GM21528 (cell line): Measurements from ENCODE around the gene RXYLT1.

Source experiments
- ATAC-seq: cut with Tn5 transposase; IDR thresholded peaks from one replicate; pipeline ENCODE4 v1.9.1; 2021; ENCODE audit warnings: mild to moderate bottlenecking, moderate library complexity; ENCODE audit not compliant: unreplicated experiment, low FRiP score

The RXYLT1 gene

DNA sequence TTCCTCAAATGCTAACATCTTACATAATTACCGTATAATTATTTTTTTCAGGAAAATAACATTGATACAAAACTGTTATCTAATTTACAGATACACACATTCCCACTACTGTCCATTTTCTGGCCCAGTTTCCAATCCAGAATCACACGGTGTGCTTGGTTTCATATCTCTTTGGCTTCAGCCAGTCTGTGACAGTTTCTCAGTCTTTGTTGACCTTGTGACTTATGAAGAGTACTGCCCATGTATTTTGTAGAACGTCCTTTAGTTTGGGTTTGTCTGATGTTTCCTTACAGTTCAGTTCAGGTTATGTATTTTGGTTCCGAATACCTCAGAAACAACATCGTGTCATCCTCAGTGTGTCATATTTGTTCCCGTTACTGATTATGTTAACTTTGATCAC, 16.2 kb downstream of the RXYLT1 start:
- no peak for ATAC-seq

DNA sequence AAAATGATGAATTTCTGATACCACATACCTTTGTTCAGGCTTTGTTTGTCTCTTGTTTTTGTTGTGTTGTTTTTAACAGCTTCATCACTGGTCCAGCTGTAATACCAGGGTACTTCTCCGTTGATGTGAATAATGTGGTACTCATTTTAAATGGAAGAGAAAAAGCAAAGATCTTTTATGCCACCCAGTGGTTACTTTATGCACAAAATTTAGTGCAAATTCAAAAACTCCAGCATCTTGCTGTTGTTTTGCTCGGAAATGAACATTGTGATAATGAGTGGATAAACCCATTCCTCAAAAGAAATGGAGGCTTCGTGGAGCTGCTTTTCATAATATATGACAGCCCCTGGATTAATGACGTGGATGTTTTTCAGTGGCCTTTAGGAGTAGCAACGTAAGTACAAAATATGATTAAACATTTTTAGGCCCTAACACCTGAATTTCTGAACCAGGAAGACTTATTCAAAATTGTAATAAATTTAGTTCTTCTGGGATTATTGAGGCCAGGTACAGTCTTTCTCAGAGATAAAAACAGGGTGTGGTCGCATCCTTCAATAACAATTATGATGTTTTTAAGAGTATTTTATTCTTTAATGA, 22.4 kb downstream of the RXYLT1 start:
- no peak for ATAC-seq

DNA sequence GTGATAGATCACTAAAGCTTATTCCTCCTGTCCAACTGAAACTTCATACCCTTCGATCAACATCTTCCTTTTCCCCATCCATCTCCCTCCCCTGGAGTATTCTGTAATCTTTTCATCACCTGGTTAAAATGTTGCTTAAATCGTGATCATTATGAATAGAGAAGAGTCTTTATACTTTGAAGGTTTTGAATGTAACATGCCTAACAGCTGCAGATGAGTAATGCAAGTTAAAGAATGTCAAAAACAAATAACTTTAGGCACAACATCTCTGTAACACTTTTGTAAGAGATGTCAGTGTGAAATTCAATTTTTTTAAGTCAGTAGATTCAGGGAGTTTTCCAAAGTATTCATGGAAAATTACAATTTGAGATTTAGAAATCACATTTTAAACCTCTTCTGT, 25.0 kb downstream of the RXYLT1 start:
- ATAC-seq = no peak

DNA sequence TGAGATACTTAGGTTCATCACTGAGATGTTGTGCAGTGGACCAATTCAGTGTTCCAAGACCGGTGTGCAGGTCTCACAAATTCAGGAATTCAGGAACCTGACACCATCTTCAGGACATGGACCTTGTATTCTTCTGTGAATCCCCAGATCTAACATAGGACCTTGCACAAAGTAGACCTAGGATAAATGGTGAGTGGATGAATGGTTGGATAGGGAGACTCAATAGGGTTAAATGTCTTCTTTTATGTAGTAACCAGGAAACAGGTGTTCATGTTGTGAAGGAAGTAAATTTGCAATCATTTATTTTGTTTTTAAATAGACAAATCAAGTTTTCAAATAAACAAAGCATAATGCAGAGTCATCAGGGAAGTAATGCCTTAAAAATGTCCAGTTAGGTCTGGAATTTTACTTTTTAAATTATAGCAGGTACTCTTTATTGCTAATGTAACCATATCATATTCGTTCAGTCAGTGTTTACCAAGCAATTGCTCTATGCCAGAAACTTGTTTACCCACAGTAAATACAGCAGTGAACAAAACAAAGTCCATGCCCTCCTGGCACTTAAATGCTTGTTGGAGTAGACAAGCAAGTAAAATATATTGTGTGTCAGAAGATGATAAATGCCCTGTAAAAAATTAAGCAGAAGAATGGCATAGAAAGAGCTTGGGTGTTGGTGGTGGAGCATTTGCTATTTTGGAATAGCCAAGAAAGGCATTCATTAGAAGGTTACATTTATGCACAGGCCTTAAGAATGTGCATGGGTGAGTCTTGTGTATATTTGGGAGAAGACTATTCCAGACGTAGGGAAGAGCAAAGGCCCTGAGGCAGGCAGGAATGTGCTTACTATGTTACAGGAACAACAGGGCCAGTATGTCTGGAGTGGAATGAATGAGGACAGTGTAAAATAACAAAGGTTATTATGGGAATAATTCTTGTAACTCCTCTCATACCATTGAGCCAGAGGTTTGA, 26.3 kb downstream of the RXYLT1 start:
- ATAC-seq = no peak

DNA sequence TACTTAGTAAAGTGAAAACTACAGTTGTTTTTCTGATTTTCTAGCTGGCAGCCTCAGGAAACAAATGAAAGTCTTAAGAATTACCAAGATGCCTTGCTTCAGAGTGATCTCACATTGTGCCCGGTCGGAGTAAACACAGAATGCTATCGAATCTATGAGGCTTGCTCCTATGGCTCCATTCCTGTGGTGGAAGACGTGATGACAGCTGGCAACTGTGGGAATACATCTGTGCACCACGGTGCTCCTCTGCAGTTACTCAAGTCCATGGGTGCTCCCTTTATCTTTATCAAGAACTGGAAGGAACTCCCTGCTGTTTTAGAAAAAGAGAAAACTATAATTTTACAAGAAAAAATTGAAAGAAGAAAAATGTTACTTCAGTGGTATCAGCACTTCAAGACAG, 28.9 kb downstream of the RXYLT1 start:
- no peak for ATAC-seq

DNA sequence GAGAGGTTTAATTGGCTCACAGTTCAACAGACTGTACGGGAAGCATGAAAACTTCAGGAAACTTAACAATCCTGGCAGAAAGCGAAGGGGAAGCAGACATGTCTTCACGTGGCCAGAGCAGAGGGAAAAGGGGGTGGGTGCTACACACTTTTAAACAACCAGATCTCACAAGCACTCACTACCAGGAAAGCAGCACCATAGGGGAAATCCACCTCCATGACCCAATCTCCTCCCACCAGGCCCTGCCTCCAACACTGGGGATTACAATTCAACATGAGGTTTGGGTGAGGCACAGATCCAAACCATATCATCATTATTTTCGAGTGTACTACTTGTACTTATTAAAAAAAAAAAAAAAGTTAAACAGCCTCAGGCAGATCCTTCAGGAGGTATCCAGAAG, 29.9 kb downstream of the RXYLT1 start:
- ATAC-seq = no peak

DNA sequence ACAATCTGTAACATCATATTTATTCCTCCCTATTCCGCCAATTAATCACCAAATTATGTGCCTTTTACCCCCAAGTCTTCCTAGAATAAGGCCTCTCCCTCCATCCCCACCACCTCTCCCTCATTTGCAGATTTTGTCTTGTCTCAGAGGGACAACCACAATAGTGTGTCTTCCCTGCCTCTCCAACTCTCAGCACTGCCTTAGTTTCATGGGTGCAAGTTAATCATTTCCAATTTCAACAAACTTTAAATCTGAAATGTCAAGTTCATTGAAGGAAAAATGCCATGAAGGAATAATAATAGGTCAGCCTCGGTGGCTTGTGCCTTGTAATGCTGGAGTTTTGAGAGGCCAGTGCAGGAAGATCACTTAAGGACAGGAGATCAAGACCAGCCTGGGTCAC, 31.6 kb downstream of the RXYLT1 start:
- ATAC-seq = no peak

DNA sequence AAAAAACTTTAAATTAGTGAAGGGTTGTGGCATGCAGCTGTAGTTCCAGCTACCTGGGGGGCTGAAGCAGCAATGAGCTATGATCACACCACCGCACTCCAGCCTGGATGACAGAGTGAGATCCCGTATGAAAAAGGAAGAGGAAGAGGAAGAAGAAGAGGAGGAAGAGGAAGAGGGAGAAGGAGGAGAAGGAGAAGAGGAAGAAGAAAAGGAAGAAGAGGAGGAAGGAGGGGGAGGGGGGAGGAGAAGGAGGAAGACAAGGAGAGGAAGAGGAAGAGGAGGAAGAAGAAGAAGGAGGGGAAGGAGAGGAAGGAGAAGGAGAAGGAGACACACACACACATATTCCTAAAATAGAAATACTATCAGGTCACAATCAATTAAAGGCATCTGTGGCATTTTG, 32.0 kb downstream of the RXYLT1 start:
- ATAC-seq = no peak

DNA sequence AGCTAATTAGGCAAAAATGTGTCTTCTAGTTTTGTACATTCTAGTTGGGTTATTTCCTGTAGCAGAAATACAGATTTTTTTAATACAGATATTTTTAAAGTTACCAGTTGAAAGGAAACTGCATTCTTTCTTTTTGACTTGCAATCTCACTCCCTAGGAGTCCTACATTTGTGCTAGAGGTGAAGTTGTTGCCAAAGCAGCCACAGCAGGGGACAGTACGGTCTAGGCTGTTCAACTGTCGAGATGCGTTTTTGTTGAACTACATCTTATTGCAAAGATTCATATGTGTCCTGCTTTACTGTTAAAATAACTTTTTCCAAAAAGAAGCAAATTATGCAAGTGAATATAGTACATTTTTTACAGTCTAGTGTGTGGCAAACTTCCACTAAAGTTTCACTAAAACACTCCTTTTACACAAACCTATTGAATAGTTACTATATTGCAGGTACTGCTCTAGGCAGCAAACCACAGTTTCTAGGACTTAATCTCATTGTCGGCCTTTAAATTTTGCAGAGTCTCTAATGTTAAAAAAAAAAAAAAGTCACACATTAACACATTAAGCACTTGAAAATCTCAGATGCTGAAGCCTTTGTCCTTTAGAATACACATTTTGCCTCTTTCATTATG, 34.5 kb downstream of the RXYLT1 start:
- ATAC-seq = peak; percentile 49

DNA sequence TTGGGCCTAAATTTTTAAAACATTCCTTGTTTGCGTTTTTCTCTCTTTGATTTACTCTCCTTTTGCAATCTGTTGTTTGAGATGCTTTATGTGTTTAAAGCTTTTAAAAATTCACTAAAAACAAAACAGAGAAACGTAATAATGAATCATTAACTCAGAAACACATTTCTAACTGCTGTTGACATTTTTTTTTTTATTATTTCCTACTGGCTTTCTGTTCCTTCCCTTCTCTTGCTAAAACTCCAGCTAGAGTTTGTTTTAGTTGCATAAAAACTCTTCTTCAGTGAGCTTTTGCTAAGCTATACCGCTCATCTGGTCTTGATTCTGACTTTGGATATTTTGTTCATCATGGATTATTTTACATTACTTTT, 35.8 kb downstream of the RXYLT1 start:
- ATAC-seq = no peak

DNA sequence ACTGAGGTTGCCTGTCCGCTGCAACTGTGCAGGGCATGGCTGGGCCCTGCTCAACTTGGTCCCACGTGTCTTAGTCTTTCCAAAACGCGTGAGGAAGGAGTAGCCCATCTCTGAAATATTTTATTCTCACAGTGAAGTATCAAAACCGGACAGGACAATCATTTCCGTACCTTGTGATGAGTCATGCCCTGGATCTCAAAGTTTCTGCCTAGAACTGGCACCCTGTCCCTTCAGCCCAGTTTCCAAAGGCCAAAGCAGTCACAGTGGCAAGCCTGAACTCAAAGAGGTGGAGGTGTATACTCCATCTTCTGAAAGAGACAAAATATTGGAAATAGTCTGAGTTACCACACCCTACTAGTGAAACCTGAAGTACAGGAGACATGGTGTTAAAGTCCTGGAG, 36.3 kb downstream of the RXYLT1 start:
- no peak for ATAC-seq

DNA sequence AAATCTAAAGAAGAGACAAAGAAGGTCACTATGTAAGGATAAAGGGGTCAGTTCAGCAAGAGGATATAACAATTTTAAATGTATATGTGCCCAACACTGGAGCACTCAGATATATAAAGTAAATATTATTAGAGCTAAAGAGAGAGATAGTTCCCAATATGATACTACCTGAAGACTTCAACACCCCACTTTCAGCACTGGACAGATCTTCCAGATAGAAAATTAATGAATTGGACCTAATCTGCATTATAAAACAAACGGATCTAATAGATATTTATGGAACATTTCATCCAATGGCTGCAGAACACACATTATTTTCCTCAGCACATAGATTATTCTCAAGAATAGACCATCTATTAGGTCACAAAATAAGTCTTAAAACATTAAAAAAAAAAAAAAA, 40.7 kb downstream of the RXYLT1 start:
- no peak for ATAC-seq

DNA sequence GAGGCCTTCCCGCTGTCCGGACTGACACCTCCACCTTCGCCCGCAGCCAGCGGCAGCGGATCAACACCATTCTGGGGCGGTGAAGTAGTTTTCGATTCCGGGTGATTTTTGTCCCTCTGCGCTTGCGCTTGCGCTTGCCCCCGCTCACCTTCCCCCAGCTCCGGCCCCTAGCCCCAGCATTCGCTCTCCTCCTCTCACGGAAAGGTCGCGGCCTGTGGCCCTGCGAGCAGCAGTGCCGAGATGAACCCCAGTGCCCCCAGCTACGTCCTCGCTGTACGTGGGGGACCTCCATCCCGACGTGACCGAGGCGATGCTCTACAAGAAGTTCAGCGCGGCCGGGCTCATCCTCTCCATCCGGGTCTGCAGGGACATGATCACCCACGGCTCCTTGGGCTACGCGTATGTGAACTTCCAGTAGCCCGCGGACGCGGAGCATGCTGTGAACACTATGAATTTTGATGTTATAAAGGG, 42.1 kb downstream of the RXYLT1 start:
- no peak for ATAC-seq

DNA sequence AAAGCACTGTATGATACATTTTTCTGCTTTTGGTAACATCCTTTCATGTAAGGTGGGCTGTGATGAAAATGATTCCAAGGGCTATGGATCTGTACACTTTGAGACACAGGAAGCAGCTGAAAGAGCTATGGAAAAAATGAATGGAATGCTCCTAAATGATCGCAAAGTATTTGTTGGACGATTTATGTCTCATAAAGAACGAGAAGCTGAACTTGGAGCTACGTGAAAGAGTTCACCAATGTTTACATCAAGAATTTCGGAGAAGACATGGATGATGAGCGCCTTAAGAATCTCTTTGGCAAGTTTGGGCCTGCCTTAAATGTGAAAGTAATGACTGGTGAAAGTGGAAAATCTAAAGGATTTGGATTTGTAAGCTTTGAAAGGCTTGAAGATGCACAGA, 42.6 kb downstream of the RXYLT1 start:
- no peak for ATAC-seq

DNA sequence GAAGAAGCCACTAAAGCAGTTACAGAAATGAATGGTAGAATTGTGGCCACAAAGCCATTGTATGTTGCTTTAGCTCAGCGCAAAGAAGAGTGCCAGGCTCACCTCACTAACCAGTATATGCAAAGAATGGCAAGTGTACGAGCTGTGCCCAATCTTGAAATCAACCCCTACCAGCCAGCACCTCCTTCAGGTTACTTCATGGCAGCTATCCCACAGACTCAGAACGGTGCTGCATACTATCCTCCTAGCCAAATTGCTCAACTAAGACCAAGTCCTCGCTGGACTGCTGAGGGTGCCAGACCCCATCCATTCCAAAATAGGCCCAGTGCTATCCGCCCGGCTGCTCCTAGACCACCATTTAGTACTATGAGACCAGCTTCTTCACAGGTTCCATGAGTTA, 43.3 kb downstream of the RXYLT1 start:
- ATAC-seq = no peak

DNA sequence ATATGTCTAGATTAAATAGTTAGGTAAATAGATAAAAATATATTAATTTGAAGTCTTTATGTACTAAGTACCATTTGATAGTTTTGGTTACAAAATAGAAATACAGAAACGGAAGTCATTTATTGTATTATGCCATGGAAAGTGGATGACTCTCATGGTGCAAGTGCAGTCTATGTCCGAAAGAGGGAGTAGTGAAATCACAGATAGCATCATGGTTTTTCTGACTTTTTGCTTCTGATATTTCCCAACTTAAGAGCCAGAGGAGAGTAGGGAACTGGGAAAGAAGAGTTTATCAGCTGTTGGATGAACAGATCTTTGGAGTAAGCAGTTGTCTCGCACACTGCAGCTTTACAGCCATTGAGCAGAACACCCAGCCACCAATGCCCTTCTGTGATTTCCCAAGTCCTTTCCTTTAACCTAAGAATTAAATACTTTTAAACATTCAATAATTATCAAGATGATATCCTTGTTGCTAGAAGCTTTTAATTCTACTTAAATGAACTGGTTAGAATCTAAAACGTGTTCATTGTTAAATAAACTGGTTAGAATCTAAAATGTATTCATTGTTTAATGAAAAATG, 46.4 kb downstream of the RXYLT1 start:
- ATAC-seq = peak; percentile 81

DNA sequence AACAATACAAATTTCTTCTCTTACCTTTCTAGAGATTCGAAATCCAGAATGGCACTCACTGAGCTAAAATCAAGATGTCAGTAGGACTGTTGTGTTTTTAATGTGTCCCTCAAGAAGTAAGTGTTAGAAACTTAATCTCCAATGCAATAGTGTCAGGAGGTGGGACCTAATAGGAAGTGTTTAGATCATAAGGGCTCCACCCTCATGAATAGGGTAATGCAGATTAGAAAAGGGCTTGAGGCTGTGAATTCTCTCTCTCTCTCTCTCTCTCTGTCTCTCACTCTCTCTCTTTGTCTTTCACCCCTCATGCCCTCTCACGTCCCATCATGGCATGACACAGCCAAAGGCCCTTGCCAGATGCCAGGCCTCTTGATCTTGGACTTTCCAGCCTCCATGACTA, 49.2 kb downstream of the RXYLT1 start:
- ATAC-seq = no peak

DNA sequence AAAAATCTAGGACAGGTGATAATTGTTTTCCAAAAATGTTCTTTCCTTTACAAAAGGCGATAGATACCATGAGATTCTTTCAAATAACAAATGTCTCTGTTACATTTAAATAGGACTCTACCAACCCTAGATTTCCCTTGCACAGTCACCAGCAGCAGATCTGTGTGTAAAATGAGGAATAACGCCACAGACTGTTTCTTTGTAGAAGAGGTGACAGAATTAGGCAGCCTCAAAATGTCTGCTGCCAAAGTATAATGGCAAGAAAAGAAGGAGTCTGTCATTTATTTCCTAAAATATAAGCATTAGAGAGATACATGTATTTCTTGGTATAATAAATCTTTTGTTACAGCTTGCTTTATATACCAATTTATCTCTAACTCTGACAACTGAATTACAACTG, 56.3 kb downstream of the RXYLT1 start:
- no peak for ATAC-seq

DNA sequence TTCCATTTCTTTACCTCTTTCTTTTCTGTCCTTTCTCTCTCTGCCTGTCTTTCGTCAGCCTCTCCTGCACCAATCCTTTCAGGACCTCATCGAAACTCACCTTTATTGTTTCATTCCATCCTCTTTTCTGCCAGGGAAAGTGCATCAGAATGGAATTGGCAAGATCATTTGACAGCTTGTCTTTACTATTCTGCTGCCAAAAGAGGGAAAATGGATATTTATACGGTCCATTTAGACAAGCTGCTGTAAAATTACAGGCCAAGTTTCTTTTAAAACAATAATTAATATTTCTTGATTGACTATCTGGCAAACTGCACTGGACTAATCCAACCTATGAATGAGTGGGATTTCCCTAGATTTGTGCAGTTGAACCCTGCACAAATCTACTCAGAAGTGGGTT, 57.2 kb downstream of the RXYLT1 start:
- no peak for ATAC-seq

DNA sequence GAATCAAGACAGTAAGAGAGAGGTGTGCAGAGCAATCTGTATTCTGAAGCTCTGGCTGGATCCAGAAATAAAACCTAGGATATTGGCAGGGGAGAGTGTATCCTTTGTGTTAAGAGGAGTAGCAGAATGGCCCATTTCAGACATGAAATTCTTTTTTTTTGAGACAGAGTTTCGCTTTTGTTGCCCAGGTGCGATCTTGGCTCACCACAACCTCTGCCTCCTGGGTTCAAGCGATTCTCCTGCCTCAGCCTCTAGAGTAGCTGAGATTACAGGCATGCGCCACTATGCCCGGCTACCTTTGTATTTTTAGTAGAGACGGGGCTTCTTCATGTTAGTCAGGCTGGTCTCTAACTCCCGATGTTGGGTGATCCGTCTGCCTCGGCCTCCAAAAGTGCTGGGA, 58.7 kb downstream of the RXYLT1 start:
- no peak for ATAC-seq

DNA sequence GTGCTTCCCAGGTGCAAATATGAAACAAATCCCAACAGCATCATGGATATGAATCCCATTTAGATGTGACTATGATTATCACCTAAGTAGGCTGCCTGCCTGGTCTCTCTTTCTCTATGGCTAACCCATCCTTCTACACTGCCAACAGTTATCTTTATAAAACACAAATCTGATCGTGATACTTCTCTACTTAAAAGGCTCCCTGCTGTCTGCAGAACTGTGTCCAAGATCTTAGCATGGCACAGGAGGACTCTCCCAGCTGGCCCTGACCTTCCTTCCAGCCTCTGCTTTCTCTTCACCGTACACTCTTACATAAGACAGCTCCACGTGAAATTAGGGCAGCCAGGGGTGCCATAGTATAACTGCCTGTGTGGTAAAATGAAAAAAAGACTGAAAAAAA, 61.3 kb downstream of the RXYLT1 start:
- no peak for ATAC-seq
